HG02852 (cell line): ENCODE results near the gene AKAP12.
A peak's percentile ranks its signal among the peaks of the same experiment; 100 is the strongest.

ENCODE experiments used
- ATAC-seq: cut with Tn5 transposase; IDR thresholded peaks from one replicate; pipeline ENCODE4 v1.9.1; 2021; ENCODE audit warnings: mild to moderate bottlenecking, moderate library complexity; ENCODE audit not compliant: unreplicated experiment

Gene AKAP12

DNA sequence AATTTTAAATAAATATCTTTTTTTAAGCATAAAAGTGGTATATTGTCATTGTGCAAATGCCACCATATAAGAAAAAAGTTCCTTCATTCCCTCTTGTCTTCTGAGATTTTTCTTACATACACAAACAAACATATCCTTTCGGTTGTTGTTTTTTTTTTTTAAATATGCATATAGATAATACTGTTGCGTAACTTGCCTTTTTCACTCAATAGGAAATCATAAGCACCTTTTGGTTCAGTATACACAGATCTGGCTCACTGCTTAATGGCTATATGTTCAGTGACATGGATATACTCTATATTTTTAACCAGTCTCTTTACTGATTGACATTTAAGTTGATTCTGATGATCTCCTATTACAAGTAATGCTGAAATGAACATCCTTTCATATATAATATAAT, 40.1 kb downstream of the AKAP12 start:
- ATAC-seq = no peak

DNA sequence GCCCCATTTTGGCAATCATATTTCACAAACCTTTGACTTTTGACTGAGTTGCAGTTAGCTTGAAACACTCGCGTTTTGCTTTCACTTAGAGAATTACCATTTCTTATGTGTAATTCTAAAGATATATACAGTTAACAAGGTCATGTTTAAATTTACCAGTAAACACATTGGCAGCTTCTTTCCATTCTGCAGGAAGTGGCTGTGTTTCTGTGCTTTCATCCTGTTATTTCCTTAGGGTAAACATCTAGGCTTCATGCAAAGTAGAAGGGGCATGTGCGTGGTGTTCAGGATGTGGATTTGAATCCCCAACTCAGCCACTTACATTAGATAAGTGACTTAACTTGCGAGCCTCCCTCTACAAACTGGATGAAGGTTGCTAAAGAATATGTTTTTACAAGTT, 41.1 kb downstream of the AKAP12 start:
- ATAC-seq = no peak

DNA sequence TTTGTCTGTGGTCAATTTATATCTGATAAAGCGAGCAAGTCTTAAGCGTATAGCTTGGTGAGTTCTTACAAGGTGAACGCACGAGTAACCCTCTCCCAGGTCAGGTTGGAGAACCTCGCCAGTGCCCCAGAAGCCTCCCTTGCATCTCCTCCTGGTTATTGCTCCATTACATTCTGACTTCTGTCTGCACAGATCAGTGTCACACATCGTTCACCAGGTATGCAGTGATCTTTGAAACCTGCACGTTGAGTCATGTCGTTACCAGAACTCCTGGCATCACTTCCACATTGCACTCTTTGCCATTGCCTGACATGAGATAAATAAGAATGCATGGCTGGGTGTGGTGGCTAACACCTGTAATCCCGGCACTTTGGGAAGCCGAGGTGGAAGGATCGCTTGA, 44.2 kb downstream of the AKAP12 start:
- peak; percentile 49 for ATAC-seq

DNA sequence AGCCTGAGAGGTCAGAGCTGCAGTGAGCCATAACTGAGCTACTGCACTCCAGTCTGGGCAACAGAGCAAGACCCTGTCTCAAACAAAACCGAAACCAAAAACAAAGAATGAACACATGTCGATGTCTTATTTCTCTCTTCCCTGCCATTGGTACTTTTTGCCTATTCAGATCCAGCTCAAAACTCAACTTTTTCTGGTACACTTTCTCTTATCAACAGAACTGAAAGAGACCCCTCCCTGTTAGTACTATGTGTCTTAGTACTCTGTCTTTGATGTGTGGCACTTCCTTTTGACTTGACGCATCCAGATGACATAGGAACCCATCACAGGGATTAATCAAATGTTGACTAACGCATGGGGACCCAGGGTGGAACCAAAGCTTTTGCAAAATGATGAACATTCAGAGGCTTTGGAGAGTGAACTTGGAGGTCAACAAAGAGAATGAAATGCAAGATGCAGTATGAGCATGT, 44.8 kb downstream of the AKAP12 start:
- ATAC-seq = peak; percentile 68

DNA sequence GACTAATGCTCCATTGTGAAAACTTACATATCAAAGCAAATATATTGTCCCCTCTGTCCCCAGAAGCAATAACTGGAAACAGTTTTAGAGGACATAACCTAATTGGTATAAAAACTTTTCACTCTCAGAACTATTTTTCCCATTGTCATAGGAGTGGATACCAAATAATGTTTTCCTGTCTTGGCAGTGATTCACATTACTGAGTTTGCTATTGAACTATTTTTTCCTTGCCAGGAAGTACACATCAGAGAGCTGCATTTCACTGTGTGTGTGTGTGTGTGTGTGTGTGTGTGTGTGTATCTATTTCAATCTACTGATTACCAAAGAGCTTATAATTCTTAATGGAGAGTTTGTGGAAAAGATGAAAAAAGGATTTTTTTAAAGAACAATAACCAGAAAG, 45.4 kb downstream of the AKAP12 start:
- ATAC-seq = no peak

DNA sequence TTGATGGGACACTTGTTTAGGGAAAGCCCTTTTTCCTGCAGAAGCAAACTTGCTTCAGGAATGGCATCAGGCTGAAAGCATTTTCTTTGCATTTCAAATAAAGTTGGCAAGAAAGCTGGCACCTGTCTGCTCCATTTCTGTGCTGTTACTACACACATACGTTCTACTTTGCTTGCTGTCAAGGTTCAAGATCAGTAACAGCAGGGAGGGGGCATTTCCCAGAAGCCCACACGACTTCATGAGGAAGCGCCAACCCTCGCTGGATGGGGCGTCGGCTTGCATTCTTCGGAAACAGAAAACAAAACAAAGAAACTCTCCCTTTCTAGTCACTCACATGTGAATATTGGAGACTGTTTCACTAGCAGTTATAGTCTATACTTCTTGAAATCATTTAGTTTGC, 46.4 kb downstream of the AKAP12 start:
- no peak for ATAC-seq

DNA sequence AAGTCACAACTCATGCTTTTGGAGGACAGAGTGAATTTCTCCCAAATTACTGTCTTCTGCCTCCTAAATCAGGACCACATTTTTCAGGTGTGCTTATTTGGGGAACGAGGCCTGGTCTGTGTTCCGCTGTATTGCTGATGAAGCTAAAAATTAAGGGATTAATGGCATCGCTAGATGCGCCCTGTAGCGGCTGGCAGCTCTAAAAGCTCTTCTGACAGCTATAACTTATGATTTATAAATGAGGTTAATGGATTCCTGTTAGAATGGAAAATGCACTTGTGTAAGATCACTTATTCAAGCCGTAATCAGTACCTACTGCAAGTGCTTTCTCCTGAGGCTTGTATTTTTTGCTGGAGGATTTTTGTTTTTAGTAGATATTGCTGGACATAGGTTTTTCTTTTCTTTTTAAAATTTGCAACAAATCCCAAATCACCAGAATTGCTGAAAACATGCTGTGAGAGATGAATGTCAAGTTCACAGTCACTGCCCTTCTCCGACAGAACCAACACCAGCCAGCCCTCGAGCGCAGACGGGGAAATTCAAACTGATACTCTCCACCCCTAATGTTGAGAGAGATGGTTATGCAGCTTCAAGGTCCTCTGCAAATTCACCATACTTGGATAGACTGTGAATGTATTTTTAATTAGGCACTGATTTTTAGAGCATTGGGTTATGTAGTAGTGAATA, 49.1 kb downstream of the AKAP12 start:
- ATAC-seq = no peak

DNA sequence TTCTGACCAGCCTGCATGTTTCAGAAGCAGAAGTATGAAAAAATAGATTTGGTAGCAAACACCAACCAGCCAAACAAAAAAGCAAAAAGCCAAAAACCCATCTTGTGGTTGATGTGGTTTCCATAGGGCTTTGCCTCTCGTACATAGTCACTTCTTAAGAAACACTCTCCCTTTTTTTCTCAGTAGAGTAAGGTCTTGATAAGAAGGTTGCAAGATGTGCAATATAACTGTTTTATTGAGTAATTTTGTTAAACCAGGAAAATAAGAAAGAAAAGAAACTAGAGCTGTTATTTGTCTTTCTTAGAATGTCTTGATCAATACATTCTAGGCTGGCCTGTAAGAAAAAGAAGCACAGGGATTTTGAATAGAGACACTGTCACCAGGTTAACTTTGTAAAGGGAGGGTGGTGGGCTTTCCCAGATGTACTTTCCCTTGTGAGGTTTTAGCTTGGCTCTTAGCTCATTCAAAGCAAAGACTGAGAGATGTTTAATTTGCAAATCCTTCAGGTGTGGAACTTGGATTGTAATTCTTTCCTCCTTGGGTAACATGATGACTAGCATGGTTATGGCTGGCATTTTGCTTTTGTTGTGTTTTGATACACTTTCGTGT, 49.7 kb downstream of the AKAP12 start:
- no peak for ATAC-seq

DNA sequence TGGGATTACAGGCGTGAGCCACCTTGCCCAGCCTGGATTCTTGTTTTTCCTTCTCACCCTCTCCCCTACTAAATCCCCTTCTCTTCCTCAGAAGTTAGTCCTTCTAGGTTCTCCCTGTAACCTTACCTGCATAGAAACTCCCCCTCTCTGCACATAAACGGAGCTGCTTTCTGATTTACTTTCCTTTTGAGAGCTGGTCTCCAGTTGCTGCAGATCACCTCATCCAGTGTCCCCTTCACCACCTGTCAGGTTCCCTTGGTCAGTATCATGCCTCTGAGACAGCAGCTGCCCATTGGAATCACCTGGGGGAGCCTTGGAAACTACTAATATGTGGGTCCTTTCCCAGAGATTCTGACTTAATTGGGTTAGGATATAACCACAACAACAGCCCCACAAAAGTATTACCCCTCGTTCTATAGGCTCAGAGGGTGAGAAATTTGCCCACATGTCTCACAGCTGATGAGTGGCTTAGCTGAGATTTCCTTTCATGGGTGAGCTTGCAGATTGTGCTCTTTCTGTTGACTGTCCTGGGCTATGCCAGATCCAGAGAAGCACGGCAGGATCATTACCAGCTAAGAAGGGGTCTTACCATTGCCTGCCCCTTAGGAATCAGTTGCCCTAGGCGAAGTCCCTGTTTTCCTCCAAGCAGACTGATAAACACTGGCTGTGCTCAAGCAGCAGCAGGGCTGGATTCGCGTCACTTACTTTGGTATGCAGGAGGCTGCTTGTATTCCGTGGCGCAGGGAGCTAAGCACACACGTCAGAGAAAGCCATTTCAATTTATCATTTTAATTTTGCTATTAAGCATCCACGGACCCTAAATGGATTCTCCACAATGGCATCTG, 51.3 kb downstream of the AKAP12 start:
- no peak for ATAC-seq

DNA sequence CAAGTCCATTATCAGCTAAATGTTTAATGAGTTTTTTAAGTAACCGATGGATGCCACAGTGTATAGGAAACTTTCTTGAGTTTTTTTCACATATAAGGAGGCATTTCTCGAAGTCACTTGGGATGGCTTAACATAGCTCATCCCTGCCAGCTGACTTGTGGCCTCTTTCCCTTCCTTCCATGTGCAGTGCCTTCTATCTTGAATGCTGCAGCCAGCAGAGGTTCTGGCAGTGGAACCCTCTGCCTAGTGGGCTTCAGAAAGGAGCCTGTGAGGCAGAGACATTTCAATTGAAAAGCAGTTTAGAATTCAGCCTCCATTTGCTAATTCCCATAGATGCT, 51.9 kb downstream of the AKAP12 start:
- no peak for ATAC-seq

DNA sequence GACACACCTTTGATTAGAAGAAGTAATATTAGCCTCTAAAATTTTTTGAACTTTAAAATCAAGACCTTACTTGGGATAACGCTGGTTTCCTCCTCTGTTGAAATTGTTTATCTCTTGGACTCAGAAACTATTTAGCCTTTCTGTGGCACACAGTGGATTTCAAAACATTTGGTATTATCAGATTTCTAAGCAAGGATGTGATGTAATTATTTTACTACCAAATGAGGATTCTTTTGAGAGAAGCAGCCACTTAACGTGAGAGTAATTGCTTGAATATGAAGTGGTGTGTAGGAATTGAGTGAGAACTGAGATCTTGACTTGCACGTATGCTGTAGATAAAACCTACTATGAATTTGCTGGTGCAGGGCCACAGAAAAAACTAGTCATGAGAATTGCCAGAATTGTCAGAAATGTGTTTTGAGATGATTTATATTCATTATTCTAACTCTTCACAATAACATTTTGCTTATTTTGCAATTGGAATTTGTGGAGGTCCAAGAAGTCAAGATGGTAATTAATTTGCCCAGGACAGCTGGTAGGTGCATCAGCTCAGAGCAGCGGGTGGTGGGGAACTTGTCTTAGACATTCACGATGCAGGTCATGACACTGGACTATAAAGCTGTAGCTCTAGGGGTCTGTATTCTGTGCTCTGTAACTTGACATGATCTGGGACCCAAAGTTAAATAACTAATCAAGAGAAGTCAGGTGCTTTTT, 53.4 kb downstream of the AKAP12 start:
- no peak for ATAC-seq

DNA sequence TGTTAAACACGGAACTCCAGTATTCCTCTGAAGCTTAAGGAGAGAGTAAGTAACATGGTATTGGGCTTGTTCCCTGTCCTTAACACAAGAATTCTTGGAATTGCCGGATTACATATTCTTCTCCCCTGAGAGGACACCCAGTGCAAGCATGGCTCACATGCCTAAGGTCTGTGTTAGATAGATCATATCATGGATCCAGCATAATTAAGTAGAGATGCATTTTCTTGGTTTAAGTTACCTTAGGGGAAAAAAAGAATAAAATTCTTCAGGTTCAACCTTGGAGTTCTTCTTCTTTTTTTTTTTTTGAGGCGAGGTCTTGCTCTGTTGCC, 53.9 kb downstream of the AKAP12 start:
- no peak for ATAC-seq

DNA sequence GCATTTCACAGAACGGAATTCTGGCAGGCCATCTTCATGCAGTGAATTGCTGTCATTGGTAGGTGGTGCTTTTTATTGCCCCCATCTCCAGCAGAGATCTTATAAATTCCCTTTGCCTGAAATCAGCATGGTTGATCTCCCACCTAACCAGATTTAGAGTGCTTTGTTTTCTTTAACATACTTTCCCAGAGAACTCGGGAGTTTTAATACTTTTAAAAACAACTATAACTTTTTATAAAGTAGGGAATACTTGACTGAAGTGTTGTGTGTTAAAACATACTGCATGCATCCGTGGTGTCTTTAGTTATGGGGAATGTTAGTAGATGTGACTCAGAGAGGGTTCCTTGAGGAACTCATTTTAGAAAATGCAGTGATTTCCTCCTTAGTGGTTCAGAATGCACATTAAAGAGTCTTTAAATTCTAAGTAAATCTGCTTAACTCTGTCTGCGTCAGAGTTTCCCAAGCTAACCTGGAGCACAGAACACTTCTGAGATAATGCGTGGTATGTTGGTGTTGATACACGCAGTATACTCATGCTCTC, 54.9 kb downstream of the AKAP12 start:
- ATAC-seq = no peak

DNA sequence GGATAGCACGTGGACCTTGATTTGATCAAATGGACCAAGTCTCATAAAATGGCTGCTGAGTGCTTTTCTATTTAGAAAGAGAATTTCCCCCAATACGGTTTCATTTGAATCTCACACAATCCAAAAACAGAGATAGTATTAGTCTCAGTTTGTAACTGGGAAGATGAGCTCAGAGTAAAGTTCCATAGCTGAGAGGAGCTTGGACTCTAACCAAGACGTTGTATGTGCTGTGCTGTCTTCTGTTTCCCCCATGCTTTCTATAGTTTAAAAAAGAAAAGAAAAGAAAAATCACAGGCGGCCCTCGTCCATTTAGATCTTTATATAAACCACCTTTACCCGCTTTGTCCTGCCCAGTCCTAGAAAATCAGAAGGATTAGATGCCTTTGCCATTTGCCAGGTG, 58.1 kb downstream of the AKAP12 start:
- ATAC-seq = no peak

DNA sequence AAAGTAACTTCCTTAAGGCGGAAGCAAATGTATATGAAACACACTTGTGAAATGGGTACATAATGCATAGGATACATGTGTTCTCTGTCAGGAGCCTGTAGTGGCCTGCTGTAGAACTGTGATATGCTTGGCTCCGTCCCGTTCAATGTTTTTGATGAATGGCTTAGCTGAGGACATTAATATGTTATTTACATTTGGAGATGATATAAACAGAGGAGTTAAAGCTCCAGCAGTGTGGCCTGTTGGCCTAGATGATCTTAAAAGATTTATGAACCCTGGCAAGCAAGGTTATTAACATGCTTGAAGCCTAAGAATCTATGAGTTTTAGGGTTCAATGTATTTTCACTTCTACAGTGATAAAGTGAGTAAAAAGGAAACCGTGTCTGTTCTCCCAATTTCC, 59.2 kb downstream of the AKAP12 start:
- ATAC-seq = no peak

DNA sequence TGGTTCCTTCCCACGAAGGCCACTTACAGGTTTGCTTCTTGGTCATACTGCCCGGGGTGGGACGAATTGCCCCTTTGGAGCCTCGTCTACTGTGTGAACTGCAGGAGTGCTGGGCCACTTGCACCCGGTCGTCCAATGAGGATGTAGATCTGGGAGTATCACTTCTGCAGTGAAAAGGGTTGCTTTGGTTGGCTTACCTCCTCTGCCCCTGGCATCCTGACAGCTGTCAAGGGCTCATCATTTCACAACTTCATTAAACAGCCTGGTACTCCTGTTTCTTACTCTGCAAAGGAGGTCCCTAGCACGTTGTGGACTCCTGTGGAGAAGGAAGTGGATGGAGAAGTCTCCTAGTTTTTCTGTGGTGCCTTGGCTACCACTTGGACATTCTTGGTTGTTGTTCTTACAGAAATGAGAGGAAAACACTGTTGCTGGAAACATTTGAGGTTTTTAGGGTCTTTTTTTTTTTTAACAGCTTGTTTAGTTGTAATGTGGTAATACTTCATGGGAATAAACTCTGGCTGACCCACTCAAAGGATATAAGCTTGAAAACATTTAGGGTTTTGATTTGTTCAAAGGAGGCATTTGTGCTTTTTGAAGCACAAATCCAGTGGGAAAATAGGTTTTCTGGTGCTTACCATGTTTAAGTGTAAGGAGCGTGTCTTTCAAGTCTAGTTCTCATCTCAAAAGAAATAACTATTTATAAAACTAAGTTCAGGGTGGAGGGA, 60.7 kb downstream of the AKAP12 start:
- no peak for ATAC-seq

DNA sequence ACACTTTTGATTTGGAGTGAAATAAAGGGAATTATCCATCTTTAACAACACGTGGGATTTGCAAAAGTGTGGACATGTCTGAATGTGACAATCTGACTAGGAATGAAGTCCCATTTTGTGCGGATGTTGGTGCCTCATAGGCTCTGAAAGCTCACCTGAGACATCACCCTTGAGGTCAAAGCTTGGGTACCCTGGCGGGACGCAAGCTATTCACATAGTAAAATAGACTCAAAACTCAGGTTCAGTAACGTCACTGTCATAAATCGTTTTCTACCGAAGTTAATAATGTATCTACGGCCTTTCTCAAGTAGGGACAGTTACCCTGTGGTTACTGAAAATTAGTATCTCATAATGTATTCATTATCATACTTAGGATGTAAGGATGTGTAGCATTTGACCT, 61.8 kb downstream of the AKAP12 start:
- ATAC-seq = no peak

DNA sequence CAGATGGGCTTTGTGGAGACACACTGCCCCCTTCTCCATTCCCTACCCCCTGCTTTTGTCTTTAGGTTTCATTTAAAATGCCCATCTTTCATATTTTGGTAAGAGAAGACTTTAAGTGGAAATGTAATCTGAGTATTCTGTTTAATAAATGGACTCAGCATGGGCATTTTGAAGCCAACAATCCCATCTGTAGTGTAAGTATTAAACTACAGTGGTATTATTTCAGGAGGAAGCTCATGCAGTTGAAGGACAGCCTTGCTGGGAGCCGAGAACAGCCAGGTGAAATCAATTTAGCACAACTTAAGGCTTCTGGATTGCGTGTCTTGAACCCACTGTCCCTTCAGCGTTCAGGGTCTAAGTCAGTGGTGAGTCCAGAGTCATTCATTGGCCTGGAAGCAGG, 63.5 kb downstream of the AKAP12 start:
- no peak for ATAC-seq

DNA sequence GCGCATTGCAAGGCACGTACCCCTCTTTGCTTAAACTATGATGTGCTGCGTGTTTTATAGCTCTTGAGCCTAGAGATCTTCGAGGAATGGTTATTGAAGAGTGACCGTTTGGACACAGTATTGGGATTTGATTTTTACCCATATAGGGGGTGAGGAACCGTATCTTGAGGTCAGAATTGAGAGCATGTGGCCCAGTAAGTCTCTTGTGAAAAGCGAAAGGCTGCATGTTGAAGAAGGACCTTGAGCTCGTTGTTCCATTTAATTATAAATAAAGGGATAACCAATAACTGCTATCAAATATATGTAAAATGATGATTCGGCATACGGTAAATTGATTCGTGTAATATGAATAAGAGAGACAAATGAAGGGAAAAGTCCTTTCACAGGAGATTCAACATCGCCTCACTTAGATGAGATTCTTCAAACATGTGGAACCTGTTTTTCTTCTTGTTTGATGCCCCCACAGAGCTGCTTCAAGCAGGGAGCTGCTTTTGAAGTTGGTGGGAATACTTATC, 66.6 kb downstream of the AKAP12 start:
- no peak for ATAC-seq

DNA sequence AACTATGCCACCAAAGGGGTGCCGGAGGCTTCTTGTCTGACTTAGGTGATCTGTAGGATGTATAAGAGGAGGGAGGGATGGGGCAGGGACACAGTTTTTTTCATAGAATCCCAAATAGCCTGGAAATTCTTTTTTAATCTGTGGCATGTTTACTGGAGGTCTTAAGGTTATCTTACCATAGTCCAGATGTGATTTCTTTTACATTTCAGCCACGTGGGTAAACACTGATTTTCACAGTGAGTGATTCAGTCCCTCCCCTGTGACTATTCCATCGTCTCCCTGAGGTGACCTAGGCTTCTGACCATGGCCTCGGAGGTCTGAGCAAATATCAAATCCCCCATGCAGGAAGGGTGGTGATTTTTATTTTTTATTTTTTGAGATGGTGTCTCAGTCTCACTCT, 67.7 kb downstream of the AKAP12 start:
- no peak for ATAC-seq
